HG03135 (cell line): ENCODE results near the gene CDH11.

Experiments used
- ATAC-seq: cut with Tn5 transposase; IDR thresholded peaks from one replicate; pipeline ENCODE4 v1.9.1; 2021; ENCODE audit warnings: mild to moderate bottlenecking, moderate library complexity; ENCODE audit not compliant: unreplicated experiment

CDH11 gene

GRCh38 chr16:64989050-64989449 is 132.8 kb downstream of the CDH11 start:
- no peak for ATAC-seq

- no peak for ATAC-seq
These were observed 137.9 kb downstream of the CDH11 start for GRCh38 chr16:64983963-64984362.

GRCh38 chr16:64983231-64983630 is 138.6 kb downstream of the CDH11 start:
- ATAC-seq, result no peak

GRCh38 chr16:64982581-64982980 is 139.3 kb downstream of the CDH11 start:
- no peak for ATAC-seq

DNA sequence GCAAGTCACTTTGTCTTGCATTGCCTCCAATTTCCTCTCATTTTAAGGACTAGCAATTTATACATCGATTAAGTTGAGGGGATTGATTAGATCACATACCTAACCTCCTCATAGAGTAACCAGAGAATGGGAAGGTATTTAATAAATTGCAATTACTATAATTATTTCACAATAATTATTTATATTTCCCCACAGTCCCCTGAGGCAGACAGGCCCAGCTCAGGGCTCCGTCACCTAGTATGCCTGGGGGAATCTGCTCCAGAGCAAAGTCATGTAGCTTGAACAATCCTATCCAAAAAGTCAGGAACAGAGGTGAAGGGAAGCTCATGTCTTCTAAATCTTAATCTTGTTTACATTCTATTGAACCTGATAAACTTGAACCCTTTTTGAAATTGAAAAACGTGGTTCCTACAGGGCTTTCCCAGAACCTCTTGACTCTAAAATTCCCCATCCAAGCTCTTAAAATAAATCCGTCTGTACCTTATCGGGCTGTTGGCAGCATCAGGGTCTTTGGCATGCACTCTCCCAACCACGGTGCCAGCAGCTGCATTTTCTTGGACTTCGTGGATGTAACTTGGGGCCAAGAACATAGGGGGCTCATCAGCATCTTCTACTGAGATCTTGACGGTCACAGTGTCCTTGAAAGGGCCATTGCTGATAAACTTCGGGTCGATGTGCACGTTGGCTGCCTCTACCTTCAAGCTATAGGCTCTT is 140.1 kb downstream of the CDH11 start:
- no peak for ATAC-seq

DNA sequence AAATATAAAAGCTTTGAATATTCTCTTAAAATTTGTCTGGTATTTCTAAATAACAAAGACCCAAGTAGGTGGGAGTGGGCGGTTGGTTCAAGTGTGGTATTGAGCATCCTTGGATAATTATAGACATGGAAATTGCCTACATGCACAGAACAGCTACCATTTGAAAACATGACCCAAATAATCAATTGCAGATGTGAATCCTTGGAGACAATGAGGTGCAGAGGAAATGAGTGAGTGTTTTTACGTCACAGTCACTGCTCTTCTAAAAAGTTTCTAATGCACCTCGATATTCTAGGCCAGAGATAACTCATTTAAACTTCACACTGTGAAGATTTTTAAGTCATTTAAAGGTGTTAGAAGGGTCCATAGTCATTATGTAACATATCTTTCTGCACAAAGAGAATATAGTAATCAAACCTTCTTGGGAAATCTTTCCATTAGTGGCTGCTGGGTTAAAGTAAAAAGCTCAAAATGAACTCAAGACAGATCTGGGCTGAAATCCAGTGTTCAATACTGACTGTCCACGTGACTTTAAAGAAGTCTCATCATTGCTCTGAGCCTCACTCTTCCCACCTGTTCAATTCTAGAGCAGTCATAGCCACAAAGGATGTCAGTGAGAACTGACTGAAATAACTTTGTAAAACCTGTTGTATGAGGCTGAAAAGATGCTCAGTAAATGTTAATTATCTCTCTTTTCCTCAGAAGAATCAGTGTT is 144.5 kb downstream of the CDH11 start:
- no peak for ATAC-seq

- no peak for ATAC-seq
These were observed 146.0 kb downstream of the CDH11 start for GRCh38 chr16:64975821-64976220.

DNA sequence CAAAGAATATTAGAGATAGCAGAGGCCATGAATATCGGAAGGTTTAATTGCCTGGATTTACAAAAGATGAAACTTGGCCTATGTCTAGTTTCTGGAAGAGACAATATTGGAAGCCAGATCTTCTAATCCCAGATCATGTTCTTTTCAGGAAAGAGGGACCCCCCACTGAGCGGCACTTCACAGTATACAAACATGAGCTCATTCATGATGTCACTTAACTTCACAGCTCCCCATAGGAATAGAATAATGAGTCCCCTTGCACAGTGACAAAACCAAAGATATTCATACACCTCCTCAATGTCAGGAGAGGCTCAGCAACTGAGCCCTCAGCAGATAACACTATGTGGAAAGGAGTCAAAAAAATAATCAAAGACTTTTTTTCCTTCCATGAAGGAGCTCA is 147.5 kb downstream of the CDH11 start:
- no peak for ATAC-seq

GRCh38 chr16:64973171-64973570 is 148.7 kb downstream of the CDH11 start:
- no peak for ATAC-seq

GRCh38 chr16:64971171-64971570 is 150.7 kb downstream of the CDH11 start:
- ATAC-seq, result no peak

- no peak for ATAC-seq
These were observed 152.6 kb downstream of the CDH11 start for GRCh38 chr16:64969221-64969620.

- ATAC-seq, result no peak
These were observed 153.3 kb downstream of the CDH11 start for GRCh38 chr16:64968539-64968938.

DNA sequence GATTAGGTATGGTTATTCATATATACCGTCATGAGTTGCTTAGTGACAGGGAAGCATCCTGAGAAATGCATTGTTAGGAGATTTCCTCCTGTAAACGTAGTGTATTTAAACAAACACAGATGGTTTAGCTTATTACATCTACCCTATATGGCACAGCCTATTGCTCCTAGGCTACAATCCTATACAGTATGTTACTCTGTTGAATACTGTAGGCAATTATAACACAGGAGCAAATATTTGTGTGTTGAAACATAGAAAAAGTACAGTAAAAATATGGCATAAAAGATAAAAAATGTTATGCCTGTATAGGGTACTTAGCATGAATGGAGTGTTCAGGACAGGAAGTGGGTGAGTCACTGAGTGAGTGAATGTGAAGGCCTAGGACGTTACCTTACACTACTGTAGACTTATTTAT is 157.7 kb downstream of the CDH11 start:
- ATAC-seq, result no peak

GRCh38 chr16:64962786-64963185 is 159.1 kb downstream of the CDH11 start:
- no peak for ATAC-seq

DNA sequence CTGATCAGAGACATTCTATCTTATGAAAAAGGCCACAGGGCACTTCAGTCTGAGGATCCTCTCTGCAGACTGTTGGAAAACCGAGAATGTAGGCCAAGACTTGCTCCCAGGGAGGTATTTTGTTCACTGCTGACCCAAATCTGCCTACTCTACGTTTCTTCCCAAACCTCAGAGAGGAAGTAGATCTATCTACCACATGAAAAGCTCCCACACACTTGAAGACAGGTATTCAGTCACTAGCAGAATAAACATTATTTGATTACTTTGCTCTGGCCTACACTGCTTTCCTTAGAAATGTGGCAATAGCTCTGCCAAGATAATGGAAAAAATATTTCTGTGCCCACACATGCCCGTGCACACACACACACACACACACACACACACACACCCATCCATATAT is 164.6 kb downstream of the CDH11 start:
- ATAC-seq, result no peak

- no peak for ATAC-seq
These were observed 169.7 kb downstream of the CDH11 start for GRCh38 chr16:64952177-64952576.

- no peak for ATAC-seq
These were observed 170.7 kb downstream of the CDH11 start for GRCh38 chr16:64951193-64951592.

DNA sequence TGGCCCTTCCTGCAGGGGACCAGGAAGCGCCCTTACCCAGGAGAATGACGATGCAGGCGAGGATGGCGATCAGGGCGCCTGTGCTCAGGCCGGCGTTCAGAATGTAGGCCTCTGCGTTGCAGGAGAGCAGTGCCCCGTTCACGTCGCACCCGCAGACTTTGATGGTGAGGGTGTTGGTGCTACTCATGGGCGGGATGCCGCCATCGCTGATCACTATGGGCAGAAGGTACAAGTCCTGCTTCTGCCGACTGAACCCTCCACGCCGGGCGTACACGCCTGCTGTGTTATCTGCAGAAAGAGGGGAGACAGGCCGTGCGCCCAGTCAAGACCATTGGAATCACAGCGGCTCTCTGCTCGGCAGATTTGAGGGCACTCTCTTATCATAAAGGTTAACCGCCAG is 171.1 kb downstream of the CDH11 start:
- ATAC-seq, result no peak

- ATAC-seq, result no peak
These were observed 171.6 kb downstream of the CDH11 start for GRCh38 chr16:64950262-64950661.

DNA sequence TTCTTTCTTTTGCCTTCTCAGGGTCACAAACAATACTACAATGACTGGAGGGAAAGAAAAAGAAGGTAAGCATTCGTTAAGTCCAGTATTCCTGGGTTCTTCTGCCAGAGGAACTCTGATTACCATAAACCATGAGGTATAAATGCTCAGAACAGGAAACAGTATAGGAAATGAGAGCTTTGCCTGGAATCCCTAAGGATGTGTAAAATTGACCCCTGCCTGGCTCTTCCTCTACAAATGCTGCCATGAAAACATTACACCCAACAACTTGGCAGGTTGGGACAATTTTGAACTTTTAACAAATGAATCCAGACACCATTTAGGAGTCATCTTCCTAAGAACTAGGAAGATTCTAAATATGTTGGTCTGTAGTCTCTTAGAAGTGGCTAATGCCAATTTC is 173.8 kb downstream of the CDH11 start:
- no peak for ATAC-seq

GRCh38 chr16:64947651-64948050 is 174.2 kb downstream of the CDH11 start:
- no peak for ATAC-seq

GRCh38 chr16:64933885-64934284 is 188.0 kb downstream of the CDH11 start:
- no peak for ATAC-seq

DNA sequence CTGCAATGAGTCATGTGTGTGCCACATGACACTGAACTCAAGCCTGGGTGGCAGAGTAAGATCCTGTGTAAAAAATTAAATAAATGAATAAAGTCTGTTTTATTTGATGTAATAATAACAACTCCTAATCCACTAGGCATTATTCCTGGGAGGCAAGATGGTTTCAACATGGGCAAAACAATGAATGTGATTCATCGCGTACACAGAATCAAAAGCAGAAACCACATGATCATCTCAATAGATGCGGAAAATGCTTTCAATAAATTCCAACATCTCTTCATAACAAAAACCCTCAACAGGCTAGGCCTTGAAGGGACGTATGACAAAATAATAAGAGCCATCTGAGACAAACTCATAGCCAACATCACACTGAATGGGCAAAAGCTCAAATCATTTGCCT is 195.4 kb downstream of the CDH11 start:
- no peak for ATAC-seq
